Dedifferentiated amniotic fluid mesenchymal stem cell (primary cell): Measurements from ENCODE around the gene SH2D3A.
"Not testable (repeated sequence)": the region's sequence is repeated elsewhere in the genome, so short reads cannot be mapped to it uniquely, and the experiment has no call there.

Experiments used
- DNase-seq: peaks from one replicate; pipeline ENCODE4 v3.0.0-alpha.2; 2016; ENCODE audit errors: extremely low spot score

Gene SH2D3A

DNA sequence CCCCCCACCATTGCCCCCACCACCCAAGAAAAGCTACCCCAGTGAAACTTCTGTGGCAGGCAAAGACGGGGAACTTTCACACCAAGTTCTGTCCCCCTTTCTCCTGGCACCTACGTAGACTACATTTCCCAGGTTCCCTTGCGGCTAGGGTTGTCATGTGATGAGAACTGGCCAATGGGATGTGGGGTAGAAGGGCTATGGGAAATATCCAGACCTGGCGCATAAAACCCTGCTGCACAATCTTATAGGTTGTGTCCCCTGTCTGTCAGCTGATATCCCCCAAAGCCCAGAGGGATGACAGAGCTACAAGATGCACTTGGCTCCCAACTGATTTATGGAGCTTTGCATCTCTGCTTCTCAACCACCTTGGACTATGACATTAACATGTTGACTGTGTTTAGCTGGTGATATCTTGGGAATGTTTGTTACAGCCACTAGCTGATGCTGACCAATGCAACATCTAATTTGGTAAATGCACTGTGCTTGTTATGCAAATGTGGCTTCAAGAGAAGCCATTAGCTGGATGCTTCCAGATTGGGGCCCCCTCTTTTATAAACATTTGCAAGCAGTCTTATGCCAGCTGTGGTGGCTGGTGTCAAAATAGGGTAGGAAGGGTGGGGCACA, 6.1 kb downstream of the SH2D3A start:
- no peak for DNase-seq

DNA sequence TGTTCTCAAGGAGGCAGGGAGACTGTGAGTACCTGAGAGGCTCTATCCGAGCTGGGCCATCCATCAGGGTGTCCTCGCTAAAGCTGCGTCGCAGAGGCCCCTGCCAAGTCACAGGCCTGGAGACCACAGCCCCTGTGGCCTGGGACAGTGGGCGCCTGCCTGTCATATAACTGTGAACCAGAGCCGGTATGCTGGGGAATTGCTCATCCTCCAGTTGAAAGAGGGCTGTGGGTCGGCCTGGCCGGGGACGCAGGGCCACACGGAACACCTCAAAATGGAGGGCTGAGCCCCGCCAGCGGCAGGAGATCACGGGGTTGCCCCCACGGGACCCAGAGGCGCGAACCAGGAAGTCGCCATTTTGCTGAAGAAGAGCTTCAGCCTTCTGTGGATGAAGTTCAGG, 6.6 kb downstream of the SH2D3A start:
- DNase-seq: no peak

DNA sequence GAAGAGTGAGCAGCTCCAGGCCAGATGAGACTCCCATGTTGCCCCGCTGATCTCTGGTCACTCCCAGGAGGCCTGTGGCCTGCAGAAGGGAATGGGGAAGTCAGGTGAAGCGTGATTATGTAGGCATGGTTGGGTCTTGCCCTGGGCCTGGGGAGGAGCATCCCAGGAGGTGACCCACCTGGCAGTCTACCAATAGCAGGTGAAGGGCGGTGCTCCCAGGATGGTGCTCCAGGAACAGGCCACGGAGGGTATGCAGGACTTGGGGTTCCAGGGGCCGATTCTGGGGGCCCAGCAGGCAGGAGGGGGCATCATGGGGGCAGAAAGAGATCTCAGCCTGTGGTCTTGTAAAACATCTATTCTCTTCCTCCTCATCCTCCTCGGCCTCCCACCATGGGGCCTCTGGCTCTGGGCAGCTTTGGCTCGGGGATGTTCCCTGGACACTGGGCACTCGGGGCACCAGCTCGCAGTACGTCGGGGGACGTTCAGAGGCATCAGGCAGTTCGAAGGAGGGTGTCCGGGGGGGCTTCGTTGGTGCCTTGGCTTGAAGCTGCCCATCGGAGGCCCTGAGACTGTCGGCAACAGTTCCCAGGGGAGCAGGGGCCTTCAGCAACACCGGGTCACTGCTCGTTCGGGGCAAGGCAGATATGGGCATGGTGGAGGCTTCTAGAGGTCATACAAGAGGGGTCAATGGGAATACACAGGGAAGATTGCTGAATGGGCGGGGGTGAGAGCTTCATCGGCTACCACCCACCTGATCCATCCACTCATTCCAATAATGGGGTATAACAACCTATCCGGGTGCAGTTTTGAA, 12.4 kb downstream of the SH2D3A start:
- DNase-seq: no peak

DNA sequence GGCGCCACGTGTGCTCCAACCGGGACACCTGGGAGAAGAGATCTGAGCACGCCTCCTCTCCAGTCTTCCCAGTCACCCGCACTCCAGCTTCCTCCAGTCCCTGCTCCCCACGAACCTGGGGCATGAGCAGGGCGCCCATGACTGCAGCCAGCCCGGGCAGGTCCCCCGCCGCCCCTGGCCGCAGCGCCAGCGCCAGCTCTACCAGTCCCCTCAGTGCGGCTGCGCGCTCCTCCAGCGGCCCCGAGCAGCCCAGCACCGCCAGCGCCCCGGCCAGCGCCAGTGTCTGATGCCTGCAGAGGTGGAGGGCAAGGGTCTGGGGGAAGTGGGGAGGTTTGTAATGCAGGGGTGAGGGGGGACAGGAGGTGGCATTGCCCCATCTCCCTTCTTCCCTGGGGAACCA, 13.1 kb downstream of the SH2D3A start:
- DNase-seq: no peak

DNA sequence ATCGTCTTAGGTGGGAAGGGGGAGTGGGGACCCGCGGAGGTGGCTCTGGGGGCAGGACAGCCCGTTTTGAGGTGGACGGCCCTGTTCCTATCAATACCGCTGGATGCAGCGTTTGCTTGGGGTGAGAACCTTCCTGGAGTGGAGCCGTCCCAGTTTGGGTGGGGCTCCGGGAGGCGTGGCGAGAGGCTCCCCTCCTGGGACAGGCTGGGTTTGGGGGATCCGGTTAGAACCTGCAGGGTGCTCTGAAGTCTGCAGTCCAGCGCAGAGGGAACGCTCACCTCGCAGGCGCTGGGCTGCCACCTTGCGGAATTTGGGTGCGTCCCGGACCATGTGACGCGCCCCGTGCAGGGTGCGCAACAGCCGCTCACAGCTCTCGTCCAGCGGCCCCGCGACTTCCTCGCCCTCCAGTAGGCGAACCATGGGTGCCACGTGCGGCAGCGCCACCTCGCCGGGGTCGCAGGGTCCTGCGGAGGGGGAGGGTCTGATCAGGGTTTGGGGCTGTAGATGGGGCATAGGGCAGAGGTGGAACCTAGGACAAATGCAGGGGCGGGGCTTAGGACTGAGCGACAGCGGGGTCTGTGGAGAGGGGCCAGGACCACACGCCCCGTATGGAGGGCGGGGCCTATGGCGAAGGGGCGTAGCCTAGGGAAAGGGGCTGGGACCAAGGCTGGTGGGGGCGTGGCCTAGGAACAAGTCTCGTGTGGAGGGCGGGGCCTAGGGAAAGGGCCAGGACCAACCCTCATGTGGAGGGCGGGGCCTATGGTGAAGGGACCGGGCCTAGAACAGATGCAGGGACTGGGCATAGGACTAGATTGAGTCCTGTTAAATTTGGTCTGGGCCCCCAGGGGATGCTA, 13.8 kb downstream of the SH2D3A start:
- DNase-seq: no peak

DNA sequence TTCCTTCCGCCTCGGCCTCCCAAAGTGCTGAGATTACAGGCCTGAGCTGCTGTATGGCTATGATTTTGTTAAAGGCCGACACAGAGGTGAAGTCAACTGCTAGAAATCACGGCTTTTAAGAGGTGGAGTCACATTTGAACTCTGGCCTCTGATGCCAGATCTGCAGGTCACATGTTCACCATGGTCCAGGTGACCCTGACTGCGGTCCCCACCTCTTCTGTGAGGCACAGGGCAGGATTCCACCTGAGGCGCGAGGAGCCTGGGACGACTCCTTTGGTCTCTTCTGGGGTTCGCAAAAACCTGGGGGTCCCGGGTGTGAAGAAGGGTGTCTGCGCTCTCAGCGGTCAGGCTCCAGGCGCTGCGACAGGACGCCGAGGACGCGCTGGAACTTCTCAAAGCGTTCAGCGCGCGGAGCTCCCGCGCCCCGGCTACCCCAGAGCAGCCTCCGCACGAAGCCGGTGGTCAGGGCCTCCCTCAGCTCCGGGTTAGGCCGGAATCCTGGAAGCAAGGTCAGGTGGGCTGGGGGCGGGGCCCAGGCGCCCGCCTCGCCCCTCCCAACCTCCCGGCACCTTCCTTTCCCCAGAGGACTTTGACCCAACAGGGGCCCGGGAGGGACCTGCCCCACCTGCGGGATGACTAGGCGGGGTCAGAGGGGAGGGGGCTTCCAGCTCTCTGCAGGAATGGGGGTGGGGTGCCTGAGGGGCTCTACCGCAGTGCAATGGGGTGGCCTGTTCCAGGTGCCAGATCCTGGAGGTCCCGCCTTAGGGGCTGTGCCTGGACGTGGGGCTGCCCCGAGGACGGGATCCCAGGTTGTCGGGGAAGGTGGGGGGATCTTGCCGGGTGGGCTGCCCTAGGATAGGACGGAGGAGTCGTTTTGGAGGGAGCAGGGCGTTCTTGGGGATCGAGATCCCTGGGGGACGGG, 14.7 kb downstream of the SH2D3A start:
- no peak for DNase-seq

DNA sequence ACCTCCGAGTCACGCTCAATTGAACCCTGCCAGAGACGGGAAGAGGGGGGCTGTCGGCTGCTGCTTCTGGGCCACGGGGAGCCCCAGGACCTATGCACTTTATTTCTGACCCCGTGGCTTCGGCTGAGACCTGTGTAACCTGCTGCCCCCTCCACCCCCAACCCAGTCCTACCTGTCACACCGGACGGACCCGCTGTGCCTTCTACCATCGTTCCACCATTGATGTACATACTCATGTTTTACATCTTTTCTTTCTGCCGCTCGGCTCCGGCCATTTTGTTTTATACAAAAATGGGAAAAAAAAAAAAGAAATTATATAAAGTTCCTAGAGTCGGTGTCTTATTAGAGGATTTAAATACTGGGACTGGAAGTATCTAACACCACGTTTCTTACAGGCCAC, 16.0 kb downstream of the SH2D3A start:
- DNase-seq: no peak

DNA sequence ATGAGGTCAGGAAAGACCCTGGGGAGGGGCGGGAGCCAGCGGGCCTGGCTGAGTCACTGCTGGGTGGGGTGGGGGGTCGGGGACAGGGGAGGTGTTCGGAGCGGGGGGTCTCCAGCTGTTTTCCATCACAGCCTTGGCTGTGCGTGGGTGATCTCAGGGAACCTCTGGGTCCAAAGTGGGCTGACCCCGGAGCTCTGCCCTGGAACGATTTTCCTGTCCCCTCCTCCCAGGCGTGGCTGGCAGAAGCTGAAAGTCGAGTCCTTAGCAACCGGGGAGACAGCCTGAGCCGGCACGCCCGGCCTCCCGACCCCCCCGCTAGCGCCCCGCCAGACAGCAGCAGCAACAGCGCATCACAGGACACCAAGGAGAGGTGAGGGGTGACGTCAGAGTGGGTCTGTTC, 17.2 kb downstream of the SH2D3A start:
- DNase-seq: no peak

DNA sequence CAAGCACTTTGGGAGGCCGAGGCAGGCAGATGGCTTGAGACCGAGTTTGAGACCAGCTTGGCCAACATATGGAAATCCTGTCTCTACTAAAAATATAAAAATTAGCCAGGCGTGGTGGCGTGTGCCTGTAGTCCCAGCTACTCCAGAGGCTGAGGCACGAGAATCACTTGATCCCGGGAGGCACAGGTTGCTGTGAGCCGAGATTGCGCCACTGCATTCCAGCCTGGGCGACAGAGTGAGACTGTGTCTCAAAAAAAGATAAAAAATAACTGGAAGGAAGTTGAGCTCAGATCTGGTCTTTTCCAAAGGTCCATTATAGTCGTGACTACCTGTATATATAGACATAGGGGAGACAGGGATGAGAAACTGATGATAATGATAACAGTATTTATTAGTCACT, 18.7 kb downstream of the SH2D3A start:
- not testable (repeated sequence) for DNase-seq

DNA sequence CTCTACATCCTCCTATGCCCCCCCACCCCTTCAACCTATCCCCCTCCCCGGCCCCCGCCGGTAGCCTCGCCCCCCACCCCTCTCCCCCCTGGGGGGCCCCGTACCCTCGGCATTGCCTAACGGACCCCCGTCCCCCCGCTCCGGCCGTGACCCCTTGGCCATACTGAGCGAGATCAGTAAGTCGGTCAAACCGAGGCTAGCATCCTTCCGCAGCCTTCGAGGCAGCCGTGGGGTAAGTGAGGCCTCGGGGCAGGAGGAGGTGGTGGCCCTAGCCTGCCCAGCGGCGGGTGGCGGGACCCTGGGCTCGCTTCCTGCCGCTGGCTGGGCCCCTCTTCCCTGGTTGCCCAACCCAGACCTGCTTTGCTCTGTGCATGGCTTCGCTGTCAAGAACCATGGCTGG, 21.3 kb downstream of the SH2D3A start:
- no peak for DNase-seq

DNA sequence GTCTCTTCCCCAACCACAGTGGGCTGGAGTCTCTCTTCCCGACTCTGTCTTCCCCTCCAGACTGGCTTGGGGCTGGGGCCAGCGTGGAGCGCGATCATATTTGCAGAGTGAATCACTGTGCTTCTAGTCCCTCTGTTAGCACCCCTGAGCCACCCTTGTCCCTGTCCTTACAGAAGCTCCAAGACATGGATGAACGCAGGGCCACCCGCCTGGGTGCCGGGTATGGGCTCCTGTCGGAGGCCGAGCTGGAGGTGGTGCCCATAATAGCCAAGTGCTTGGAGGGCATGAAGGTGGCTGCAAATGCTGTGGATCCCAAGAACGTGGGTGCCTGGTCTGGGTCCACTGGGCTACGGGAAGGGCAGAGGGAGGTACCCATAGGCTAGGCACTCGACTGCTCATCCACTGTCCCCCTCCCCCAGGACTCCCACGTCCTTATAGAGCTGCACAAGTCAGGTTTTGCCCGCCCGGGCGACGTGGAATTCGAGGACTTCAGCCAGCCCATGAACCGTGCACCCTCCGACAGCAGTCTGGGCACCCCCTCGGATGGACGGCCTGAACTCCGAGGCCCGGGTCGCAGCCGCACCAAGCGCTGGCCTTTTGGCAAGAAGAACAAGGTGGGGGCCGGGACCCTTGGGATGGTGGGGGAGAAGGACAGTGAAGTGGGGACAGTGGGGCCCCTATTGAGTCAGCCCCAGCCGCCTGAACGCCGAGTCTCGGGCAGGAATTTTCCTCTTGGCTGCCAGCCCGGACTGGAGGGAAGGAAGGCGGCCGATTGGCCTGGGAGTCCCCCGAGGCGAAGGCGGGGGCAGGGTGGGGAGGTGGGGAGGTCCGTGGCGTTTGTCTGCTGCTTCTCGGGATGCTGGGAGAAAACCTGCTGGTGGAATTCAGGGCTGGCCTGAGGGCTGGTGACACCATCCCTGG, 22.6 kb downstream of the SH2D3A start:
- DNase-seq: peak; percentile 85

DNA sequence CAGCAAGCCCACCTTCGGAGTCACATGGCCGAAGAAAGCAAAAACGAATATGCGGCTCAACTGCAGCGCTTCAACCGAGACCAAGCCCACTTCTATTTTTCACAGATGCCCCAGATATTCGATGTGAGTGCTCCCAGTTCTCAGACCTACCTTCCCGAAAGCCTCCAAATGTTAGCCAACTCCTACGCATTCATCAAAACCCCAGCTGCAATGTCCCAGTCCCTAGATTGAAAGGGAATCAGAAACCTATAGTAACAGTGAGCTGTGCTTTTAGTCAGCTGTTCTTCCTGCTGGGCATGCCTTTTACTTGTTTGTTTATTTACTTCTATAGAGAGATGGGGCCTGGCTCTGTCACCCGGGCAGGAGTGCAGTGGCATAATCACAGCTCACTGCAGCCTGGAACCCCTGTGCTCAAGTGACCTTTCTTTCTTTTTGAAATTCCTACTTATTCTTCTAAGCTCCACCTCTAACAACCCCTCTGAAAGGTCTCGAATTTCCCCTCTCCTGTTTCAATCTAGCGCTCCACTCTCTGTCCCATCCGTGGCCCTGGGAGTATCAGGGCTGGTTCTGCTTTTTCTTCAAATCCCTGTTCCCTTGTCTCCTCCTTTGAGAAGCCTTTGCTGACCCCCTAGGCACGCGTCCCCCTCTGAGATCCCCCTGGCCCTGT, 23.4 kb downstream of the SH2D3A start:
- no peak for DNase-seq

DNA sequence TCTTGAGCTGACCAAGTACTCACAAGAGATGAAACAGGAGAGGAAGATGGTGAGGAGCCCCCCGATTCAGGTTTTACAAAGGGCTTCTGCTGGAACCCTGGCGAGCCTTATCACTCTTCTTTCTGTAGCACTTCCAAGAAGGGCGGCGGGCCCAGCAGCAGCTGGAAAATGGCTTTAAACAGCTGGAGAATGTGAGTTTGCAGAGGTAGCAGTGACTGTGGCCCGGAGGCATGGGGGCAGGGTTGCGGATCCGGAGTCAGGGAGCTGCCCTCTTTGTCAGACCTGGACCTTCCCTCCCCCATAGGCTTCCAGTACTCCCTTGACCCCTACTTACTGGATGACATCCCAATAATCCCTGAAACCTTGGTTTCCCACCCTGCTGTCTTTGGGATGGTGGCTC, 24.2 kb downstream of the SH2D3A start:
- DNase-seq: no peak

DNA sequence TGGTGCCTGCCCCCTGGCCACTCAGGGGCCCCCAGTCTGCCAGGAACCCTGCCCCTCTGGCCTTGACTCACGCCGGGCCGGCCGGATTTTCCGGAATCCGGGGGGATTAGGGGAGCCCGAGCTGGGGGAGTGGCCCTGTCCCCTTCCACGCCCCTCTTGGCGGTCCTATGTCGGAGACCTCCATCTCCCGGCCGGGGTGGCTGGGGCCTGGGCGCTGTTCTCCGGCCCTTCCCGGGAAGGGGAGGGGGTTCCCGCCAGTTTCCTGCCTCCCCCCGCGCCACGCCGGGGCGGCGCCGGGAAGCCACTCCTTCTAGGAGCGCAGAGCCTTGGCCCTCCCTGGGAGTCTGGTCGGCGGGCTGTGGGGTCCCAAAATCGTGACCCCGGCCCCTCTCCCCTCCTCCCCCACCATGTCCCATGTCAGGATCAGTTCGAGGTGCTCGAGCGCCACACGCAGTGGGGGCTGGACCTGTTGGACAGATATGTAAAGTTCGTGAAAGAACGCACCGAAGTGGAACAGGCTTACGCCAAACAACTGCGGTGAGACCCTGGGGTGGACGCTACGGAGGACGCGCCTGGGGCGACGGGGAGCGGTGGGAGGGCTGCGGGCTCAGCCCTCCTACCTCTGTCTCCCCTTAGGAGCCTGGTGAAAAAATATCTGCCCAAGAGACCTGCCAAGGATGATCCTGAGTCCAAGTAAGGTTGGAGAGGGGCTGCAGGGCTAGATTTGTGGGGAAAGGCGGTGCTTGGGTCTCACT, 26.5 kb downstream of the SH2D3A start:
- no peak for DNase-seq

DNA sequence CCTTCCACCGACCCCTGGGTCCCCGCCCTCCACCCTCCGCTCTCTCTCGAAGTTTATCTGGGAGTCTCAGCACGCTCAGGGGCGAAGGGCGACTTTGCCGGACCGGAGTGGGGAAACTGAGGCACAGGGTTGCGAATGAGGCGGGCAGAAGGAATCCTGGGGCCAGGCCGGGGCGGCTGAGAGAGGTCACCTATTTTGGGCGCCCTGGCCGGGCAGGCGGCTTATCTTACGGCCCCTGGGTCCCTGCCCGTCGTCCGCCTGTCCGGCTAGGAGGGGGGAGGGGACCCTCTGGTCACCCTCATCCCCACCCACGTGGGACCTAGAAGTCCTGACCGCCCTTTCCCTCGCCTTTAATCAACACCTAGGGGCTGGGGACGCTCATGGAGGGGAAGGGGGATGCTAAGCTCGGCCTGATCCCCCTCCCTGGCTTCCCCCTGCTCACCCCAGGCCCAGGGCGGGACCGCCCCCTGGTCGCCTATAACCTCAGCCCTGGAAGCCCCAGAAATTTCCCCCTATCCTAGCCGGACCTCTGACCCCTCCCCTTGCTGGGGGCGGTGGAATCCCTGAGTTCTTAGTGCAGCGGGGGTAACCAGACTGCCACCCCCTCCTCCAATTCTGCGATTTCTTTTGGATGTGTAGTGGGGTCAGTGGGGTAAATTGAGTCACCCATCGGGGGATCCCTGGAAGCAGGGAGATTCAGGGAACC, 27.2 kb downstream of the SH2D3A start:
- no peak for DNase-seq

DNA sequence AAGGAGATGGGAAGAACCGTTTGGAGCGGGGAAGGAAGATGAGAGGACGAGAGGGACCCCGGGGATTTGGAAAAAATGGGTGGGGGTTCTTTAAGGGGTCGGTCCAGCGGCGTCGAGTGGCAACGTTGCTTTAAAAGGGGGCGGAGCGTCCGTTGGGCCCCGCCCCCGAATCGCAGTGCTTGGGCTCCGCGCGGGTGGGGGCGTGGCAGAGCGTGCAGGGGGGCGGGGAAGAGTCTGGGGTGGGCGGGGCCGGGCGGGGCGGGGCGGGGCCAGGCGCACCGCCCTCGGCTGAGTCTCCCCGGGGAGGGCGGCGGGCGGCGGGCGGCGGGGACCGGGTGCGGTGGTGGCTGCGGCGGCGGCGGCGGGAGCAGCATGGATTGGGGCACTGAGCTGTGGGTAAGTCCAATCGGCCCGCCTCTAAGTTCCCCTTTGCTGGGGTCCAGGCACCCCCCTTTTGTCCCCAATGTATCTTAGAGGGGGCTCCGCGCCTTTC, 27.8 kb downstream of the SH2D3A start, which contains the start of gene TRIP10:
TSS of gene TRIP10 (plus strand) at position 291 of the 493 bp plus-strand sequence. CDS start at position 373, 82 bp downstream.
- DNase-seq: peak; percentile 66

DNA sequence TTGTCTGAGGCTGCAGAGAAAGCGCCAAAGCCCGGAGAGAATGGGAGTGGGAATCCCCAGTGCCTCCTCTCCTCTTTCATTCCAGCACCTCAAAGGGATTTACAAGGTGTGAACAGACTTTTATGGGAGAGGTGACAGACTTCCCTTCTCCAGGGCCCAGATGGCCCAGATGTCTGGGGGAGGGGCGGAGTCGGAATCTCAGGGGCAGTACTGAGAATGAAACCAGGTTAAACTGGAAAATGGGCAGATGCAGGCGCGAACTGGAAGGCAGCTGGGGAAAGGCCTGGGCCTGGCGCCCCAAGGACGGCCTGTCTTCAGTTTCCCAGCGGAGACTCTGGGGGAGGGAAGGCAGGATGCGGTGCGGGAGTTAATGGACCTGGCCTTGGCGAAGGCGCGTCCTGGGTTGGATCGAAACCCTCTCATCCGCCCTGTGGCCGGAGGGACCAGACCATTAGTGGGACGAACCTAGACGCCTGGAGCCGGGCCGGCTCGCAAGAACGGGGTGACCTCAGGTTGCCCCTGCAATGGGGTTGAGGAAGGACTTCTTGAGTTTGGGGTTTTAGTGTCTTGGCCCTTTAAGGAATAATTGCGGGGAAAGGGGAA, 28.3 kb downstream of the SH2D3A start:
- no peak for DNase-seq
